ENCODE results near the gene PPIA.

DNA sequence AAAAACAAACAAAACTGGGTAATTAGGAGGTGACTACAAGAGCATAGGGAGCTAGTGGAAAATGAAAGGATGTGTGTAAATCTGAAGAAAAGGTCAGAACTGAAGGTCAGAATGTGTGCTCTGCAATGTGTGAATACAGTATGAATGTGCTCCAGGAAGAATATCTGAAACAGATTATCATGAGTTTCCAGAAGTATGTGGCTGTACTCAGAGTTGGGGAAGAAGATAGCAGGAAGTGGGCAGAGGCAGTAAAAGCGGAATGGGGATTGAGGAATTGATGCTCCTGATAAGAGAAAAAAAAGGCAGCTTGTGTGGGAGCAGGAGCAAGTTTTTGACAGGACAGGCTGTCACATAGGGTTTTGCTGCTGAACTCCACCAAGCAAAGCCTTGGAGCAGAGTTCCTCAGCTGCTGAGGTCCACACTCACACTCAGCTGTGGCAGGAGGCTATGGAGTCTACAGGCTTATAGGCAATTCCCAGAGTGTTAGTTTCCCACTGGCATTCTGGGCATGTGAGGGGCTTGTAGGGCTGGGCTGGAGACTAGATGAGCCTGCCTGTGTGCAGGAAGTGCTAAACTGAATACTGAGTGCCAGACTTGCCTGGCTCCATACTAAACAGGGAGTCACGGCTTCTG, 28.5 kb downstream of the PPIA start:
- TF ChIP-seq GATA3 (IDR thresholded peaks at IDR 0.05; ENCODE audit: low read depth, low read length) (no peak), GATA2 (IDR thresholded peaks at IDR 0.05; ENCODE audit: low read depth, low read length) (no peak)
